Stimulated activated CD4-positive, alpha-beta T cell treated with anti-CD3 and anti-CD28 coated beads, Interleukin-4, amount 100 ng/mL, for 24 hours (primary cell): ENCODE results near the gene AK8.

ENCODE experiments used
- DNase-seq: peaks from one replicate; pipeline ENCODE4 v3.0.0-alpha.2; 2020

Gene AK8

GRCh38 chr9:132710333-132710732 lies 167.8 kb downstream of the AK8 start:
- DNase-seq = no peak

- no peak for DNase-seq
Measured at GRCh38 chr9:132708769-132709430, 169.2 kb downstream of the AK8 start.

DNA sequence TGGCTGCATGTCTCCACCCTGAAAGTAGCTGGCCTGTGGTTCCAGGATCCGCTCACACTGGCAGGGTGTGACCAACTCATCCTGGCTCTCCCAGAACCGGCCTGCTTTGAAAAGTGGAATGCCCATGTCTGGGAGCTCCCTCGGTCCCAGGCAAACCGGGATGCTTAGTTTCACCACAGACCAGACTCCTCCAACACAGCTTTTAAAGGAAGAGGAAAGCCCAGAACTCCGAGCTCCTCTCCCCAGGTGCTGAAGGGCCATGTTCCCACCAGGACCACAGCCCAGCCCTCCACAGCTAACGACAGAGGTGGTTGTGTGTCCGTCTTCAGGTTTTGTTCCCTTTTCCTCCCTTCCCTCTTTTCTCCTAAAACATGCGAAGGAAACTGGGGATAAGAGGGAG lies 169.8 kb downstream of the AK8 start:
- no peak for DNase-seq

- DNase-seq = no peak
Measured at GRCh38 chr9:132703336-132703735, 174.7 kb downstream of the AK8 start.

DNA sequence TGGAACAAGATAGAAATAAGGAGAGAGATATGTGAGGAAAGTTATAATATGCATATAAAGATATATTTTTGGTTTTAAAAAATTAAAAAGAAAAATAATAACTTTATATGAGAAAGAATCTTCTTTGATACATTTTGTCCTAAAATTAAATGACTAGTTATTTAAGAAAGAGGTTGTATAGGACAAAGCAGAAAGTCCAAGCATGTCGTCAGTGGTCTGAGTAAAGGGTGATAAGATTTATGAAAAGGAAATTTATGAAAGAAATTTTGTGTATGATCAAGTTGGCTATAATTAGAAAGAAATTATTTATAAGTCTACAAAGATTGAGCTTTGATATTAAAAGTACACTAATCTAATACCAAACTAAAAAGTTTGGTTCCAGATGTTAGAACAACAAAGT lies 175.8 kb downstream of the AK8 start:
- no peak for DNase-seq

DNA sequence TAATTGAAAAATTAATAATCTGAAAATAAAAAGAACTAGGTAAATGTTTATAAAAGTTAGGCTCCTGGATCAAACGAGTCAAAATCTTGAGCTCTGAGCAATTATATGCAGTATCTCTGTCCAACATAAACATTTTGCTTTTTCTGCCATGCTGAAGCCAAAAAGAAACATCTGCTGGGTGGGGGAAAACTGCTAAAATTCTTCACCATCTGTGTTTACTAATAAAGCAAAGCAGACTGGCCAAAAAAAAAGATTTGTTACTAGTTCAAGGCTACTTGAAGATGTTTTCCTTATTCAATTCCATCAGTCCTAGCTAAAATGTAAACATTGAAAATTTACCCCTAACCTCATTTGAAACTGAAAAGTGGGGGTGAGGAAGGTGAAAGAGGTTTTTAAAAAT lies 178.1 kb downstream of the AK8 start:
- DNase-seq = no peak

DNA sequence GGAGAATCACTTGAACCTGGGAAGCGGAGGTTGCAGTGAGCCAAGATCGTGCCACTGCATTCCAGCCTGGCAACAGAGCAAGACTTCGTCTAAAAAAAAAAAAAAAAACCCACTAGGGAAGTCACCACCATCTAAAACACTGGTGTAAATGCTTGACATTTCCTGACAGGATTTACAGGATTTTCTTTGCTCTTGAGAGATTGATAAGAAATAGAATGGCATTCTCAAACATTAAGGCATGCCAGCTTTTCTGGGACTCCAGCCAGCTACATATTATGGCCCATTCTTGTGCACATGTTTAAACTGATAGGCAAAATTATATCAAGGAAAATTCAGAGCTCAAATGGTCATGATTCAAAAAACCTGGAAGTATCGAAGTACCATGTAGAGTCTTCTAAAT lies 179.1 kb downstream of the AK8 start:
- DNase-seq = no peak

GRCh38 chr9:132697230-132697629 lies 180.9 kb downstream of the AK8 start:
- no peak for DNase-seq

GRCh38 chr9:132694144-132694543 lies 183.9 kb downstream of the AK8 start:
- peak; percentile 14 for DNase-seq

DNA sequence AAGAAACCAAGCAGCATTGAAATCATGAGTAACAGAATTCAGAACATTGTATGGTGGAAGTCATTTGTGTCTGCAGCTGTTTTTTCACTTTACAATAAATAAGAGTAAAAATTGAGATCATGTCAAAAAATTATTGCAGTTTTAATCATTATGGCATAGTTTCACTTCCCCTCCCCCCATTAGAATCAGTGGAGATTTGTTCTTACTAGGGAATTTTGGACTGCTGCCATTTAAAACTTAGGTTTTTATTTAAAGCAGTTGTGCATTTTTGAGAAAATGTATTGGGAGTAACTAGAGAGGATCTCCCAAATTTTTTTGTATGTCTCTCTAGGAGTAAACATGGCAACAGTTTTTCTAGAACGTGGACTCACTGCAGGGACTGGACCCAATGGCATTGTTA lies 187.4 kb downstream of the AK8 start:
- DNase-seq = no peak

GRCh38 chr9:132683873-132684272 lies 194.2 kb downstream of the AK8 start:
- DNase-seq = no peak

DNA sequence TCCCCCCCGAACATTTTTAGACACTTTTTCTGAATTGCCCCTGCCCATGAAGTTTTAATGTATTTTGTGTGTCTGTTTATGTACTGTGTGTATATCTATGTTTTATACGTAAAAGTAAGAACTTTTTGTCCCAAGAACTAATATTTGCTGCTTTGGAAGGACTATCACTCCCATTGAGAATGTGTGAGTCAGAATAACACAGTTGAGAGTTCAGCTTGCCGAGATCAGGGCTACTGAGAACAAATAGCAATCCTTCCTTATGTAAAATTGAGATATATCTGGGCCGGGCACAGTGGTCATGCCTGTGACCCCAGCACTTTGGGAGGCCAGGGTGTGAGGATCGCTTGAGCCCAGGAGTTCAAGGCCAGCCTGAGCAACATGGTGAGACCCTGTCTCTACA lies 196.5 kb downstream of the AK8 start:
- DNase-seq = no peak

GRCh38 chr9:132679946-132680625 lies 198.0 kb downstream of the AK8 start:
- DNase-seq = no peak

- DNase-seq = no peak
Measured at GRCh38 chr9:132677976-132678375, 200.1 kb downstream of the AK8 start.
